ENCODE data around the gene EMID1. TPM values are rescaled to one million over a fixed set of nuclear protein-coding genes. Genes with fewer than 3 reads are reported as not detected.

Gene EMID1
- total and polyA plus RNA-seq, 8 donors: 6.2 to 16.8 (median 10.0) TPM

DNA sequence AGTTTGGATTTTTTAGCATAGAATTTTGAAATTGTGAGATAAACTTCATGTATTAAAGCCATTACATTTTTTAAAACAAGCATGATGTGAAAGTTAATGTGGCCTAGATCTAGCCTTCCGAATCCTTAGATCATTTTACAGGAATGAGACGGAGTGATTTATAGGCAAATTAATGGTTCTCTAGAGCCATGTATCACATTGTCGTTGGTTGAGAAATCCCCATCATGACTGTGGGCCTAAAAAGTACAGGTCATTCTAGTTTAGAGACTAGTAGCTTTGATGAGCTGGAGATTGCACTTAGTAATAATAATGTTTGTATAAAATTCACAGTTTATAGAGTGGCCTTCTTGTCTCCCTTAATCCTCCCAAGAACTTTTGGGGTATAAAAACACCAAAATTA is 69.5 kb downstream of the EMID1 start:
- H3K4me3 ChIP-seq: no peak overlapping the region
- peak overlapping the region in 1 of 4 donors; percentile 22 for H3K27ac ChIP-seq
- H3K27me3 ChIP-seq: no peaks in the 10 kb centered on the region
- H3K4me1 ChIP-seq: peaks cover 57 to 70% (median 67%) of the 10 kb centered on the region in 3 donors
- DNase-seq (no peak), ATAC-seq (no peak), FAIRE-seq (no peak)
- H3K36me3 ChIP-seq: peaks cover 0 to 50% (median 16%) of the 10 kb centered on the region in 3 donors
- WGBS, 2 donors: 45 to 50% methylated on average over 3 of the region's 3 CpGs
- intact Hi-C loops (cut with DNase I): no loop called here
- H3K9me3 ChIP-seq: no peaks in the 10 kb centered on the region
- TF ChIP-seq, protein P1, sequence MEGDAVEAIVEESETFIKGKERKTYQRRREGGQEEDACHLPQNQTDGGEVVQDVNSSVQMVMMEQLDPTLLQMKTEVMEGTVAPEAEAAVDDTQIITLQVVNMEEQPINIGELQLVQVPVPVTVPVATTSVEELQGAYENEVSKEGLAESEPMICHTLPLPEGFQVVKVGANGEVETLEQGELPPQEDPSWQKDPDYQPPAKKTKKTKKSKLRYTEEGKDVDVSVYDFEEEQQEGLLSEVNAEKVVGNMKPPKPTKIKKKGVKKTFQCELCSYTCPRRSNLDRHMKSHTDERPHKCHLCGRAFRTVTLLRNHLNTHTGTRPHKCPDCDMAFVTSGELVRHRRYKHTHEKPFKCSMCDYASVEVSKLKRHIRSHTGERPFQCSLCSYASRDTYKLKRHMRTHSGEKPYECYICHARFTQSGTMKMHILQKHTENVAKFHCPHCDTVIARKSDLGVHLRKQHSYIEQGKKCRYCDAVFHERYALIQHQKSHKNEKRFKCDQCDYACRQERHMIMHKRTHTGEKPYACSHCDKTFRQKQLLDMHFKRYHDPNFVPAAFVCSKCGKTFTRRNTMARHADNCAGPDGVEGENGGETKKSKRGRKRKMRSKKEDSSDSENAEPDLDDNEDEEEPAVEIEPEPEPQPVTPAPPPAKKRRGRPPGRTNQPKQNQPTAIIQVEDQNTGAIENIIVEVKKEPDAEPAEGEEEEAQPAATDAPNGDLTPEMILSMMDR (IDR thresholded peaks at IDR 0.05): no peak

DNA sequence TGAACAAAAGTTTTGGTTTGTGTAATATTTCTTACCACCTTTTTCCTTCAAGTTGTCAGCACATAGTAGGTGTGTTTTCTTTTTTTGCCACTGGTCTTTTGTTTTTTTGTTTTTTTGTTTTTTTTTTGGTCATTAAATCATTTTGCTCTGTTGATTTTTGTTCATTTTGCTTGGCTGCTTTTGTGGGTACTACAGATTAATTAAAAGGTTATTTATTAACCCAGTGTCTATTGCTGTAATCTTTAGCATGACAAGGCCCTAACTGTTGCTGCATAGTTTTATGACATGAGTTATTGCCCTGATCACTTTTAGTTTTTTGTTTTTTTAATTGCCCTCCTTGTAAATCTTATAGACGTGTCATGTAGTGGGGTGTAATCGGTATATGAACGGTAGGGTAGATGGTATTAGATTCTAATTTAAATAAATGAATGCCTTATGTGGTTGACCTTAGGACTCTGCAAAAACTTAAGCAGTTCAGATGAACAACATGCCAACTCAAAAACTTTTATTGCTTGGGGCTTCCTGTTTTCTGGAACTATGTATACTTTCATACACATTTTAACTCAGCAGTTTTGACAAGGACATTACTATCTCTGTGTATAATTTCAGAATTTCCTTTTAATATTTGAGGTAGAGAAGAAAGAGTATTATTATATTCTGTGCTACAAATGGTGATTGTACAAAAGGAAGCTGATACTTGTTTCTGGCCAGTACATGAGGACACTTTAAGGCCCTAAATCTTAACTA is 70.3 kb downstream of the EMID1 start:
- Histone ChIP-seq H3K4me1 (peaks cover 57 to 65% (median 62%) of the 10 kb centered on the region in 3 donors), H3K27ac (peak overlapping the region in 3 of 4 donors; percentile 5 to 31 (median 22)), H3K4me3 (no peak overlapping the region), H3K36me3 (peaks cover 0 to 54% (median 16%) of the 10 kb centered on the region in 3 donors), H3K9me3 (no peaks in the 10 kb centered on the region), H3K27me3 (no peaks in the 10 kb centered on the region)
- no peak for FAIRE-seq
- WGBS, 2 donors: 8 to 14% methylated on average over 3 of the region's 3 CpGs
- ATAC-seq: peak; percentile 50 to 80 (median 66)
- TF ChIP-seq, protein P1 (IDR thresholded peaks at IDR 0.05): no peak
- intact Hi-C loops (cut with DNase I): no loop called here
- no peak for DNase-seq

- intact Hi-C loops (cut with DNase I): no loop called here
- H3K4me3 ChIP-seq: no peak overlapping the region
- peak overlapping the region in 2 of 4 donors; percentile 29 to 49 for H3K27ac ChIP-seq
- WGBS, 2 donors: 27 to 40% methylated on average over 1 of the region's 1 CpG
- H3K27me3 ChIP-seq: no peaks in the 10 kb centered on the region
- no peak for FAIRE-seq
- DNase-seq: peak in 3 of 6 donors; percentile 75 to 82 (median 79)
- peaks cover 42 to 46% (median 44%) of the 10 kb centered on the region in 3 donors for H3K4me1 ChIP-seq
- TF ChIP-seq, protein P1 (IDR thresholded peaks at IDR 0.05): no peak
- H3K36me3 ChIP-seq: peaks cover 4 to 64% (median 24%) of the 10 kb centered on the region in 3 donors
- no peaks in the 10 kb centered on the region for H3K9me3 ChIP-seq
- ATAC-seq: peak; percentile 67 to 85 (median 79)
Measured at GRCh38 chr22:29277927-29278326, 72.2 kb downstream of the EMID1 start.

GRCh38 chr22:29284196-29284595 is 78.5 kb downstream of the EMID1 start:
- TF ChIP-seq, protein P1 (IDR thresholded peaks at IDR 0.05): no peak
- no peak for ATAC-seq
- Histone ChIP-seq H3K4me1 (peaks cover 0 to 5% (median 0%) of the 10 kb centered on the region in 3 donors), H3K4me3 (no peak overlapping the region), H3K27ac (no peak overlapping the region), H3K27me3 (no peaks in the 10 kb centered on the region), H3K36me3 (peaks cover 10 to 87% (median 38%) of the 10 kb centered on the region in 3 donors), H3K9me3 (no peaks in the 10 kb centered on the region)
- FAIRE-seq: no peak
- intact Hi-C loops (cut with DNase I): no loop called here
- no peak for DNase-seq
- 90 to 93% methylated on average over 3 of the region's 3 CpGs for WGBS, 2 donors

DNA sequence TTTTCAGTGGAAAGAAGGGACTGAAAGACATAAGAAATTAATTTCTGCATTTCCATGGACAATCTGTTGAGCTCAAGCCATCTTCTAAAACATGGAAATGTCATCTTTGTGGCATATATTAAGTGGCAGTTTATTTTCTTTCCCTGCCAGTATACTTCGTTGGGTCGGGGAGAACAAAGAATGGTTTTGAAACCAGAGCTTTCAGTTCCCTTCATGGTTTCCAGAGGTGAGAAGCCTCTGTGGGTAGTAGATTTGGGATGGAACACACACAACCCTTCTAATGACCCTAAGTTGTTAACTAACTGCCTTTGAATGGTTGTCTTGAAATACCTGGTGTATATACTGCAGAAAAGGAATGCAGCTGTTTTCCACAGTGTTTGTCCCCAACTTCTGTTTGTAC is 83.1 kb downstream of the EMID1 start:
- intact Hi-C loops (cut with DNase I): no loop called here
- FAIRE-seq (no peak), DNase-seq (no peak), ATAC-seq (no peak)
- Histone ChIP-seq H3K27me3 (no peaks in the 10 kb centered on the region), H3K9me3 (no peaks in the 10 kb centered on the region), H3K4me3 (no peak overlapping the region), H3K36me3 (peaks cover 4 to 94% (median 52%) of the 10 kb centered on the region in 3 donors), H3K27ac (no peak overlapping the region), H3K4me1 (peaks cover 0 to 3% (median 0%) of the 10 kb centered on the region in 3 donors)
- TF ChIP-seq, protein P1 (IDR thresholded peaks at IDR 0.05): no peak
- 41 to 50% methylated on average over 2 of the region's 2 CpGs for WGBS, 2 donors
